Activated gamma-delta T cell treated with Interleukin-2 at 50 U/mL for 16 hours (primary cell): ENCODE measurements around the gene LRIT2.
A peak's percentile ranks its signal among the peaks of the same experiment; 100 is the strongest.

Source experiments
- DNase-seq: peaks from one replicate; pipeline ENCODE4 v3.0.0-alpha.2; 2020

LRIT2 gene

DNA sequence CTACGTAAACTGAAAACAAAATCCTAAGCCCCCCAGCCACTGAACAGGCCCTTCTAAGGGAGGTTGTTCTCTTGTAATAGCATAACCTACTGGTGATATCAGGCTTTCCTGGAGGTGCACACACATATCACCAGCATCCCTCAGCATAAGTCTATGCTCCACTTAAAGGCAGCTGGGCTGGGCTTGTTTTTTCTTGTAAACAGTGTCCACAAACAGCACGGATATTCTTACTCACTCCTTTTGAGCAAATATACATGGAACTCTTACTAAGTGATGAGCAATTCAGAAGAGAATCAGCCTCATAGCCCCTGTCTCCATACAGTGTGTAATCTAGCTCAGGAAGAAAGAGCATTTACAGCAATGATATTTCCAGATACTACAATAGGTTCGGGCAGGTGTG lies 13.6 kb upstream of the LRIT2 start:
- DNase-seq = no peak

GRCh38 chr10:84237199-84238051 lies 12.1 kb upstream of the LRIT2 start:
- no peak for DNase-seq

DNA sequence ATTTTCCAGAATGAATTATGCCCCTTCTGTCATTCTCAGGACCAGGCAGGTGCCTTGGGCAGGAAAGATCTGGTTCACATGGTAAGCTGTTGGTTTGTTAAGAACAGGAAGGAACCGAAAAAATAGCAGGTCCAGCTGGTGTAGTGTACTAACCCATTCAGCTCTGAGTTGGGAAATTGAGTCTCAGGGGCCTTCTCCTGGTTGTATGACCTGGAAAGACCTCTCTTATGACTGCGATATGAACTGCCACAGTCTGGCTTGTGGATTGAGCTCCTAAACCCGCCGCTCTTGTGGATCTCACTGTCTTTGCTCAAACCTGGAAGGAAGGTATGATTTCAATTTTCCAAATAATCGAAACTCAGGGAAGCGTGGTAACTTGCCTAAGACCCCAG lies 11.5 kb upstream of the LRIT2 start:
- no peak for DNase-seq

GRCh38 chr10:84235096-84235495 lies 9.8 kb upstream of the LRIT2 start:
- DNase-seq = no peak

GRCh38 chr10:84234479-84234878 lies 9.1 kb upstream of the LRIT2 start:
- DNase-seq = no peak

DNA sequence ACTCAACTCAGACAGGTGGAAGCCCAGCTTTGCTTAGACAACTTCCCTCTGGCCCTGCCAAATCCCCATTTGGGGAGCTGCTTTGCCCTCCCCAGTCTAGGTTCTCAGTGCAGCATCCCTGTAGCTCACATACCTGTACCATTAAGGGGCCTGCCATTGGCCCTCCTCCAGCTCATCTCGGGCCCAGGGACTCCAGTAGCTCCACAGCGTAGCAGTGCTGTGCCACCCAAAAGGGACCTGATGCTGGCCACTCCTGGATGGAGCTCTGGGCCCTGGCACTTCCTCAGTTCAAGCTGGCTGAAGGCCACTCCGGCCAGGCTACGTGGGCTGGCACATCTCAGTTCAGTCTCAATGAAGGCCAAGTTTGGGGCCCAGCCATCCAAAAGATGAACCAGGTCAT lies 8.6 kb upstream of the LRIT2 start:
- no peak for DNase-seq

GRCh38 chr10:84232376-84232775 lies 7.0 kb upstream of the LRIT2 start:
- no peak for DNase-seq

DNA sequence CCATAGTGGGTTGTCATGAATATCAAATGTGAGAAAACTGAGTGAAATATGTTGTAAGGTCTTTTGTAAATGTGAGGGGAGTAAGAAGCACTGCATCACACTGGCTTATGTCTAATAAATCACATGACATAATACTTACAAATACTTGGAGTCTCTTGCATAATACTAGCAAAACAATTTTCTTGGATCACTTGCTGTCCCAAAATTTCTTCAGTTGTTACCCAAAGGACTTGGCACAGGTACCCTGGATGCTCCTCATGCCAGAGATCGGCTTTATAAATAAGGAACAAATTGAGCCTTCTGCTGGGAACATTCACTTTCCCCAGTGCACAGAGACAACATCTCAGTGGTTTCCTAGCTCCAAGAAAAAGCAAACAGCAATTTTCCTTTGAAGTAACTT lies 5.0 kb upstream of the LRIT2 start:
- DNase-seq = no peak

DNA sequence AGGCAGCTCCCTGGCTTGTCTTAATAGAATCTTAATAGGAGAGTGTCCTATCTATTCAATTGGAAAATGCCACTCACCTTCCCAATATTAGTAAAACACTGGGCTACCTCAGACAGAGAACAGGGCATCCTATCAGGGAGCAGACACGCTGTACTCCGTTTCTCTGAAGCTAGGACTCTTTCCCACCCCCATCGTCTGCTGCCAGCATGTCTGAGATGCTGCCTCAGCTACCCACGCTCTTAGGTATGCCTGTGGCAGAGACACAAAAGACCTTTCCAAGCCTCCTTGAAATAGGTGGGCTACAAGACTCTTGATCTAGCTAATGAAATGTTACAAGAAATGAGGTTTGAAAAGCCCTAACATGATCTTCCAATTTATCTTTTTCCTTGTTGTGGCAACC lies 2.5 kb upstream of the LRIT2 start:
- DNase-seq = no peak

DNA sequence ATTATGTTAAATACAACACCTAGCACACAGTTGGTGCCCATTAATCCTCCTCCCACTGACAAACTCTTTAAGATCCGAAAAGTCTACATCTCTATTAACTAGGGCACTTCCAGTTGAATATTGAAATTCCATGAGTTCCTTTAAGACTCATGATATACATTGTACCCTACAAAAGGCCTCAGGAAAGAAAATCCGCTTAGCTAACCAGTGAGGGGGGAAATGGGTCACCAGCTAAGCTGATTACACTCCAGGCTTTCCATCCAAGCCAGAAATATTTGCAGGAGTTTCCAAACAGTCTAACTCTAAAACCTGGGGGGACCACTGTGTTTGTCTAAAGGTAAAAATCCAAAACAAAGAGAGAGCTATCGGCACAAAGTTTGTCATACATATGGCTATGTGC lies 1.3 kb upstream of the LRIT2 start:
- DNase-seq = no peak

- no peak for DNase-seq
Measured at GRCh38 chr10:84224411-84225028, 824 bp downstream of the LRIT2 start.

DNA sequence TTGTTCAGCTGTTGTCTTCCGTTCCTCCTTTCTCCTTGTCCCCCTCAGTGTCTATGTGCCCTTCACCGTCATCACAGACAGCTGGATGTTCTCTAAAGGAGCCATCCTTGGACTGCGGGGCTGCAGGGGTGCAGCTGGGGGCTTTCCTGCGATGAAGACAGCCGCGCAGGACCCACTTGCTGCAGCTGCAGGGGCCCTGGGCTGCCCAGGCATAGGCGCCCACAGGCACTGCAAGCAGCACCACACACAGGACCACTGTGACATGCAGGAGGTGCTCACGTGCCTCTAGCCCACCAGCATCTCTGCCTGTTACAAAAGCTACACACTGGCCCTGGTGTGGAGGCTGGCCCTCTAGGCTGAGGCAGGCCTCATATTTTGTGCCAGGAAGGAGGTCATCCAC lies 3.4 kb downstream of the LRIT2 start:
- no peak for DNase-seq

DNA sequence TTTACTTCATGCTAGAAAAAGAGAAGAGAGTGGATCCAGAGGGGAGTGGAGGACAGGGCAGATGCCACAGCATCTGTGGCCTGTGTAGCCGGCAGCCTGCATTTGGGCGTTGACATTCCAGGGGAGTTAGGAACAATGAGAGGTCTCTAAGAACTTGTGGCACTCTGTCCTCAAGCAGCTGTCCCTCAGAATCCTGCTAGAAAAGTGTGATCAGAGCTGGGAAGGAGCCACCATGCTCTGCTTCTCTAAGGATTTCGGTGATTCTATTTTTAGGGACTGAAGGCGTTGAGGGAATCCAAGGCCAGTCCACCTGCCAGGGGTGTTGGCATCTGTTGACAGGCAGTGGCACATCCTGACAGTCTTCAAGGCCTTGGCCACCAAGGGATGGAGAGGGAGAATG lies 7.6 kb downstream of the LRIT2 start:
- no peak for DNase-seq

GRCh38 chr10:84216834-84217233 lies 8.5 kb downstream of the LRIT2 start:
- DNase-seq = no peak

DNA sequence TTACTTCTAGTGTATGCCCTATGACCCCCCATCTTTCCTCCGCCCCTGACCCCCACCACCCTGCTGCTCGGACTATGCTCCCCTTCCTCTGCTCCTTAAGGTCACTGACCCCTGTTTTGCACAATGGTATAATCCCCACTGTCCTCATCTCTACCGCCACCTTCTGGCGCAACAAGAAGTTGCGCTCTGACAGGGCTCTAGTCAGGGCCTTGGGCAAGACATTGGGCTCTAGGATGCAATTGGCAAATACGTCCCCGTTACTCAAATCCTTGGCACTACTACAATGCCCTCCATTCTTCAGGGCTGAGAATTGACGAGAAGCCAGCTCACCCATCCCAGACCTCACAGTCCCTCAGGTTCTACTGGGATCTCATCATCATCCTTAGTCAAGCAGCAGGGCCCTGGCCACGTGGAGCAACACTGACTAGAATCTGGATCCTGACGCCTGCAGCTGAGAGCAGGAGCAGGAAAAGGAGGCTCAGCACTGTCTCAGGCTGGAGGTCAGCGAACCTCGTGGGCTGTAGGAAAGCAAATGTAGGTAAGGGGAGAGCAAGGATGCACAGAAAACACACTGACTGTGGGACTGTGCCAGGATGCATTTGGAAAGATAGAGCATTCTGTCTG lies 10.6 kb downstream of the LRIT2 start:
- peak; percentile 24 for DNase-seq

GRCh38 chr10:84214046-84214572 lies 11.2 kb downstream of the LRIT2 start:
- DNase-seq = no peak

DNA sequence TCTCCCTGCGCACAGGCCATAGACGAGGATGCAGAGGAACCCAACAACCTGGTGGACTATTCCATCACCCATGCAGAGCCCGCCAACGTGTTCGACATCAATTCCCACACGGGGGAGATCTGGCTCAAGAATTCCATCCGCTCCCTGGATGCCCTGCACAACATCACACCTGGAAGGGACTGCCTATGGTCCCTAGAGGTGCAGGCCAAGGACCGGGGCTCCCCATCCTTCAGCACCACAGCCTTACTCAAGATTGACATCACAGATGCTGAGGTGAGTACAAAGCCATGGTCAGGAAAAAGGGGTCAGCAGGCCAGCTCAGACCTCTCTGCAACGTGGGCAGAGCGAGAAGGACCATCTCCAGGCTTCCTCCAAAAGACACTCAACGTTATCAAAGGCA lies 12.3 kb downstream of the LRIT2 start:
- DNase-seq = no peak

DNA sequence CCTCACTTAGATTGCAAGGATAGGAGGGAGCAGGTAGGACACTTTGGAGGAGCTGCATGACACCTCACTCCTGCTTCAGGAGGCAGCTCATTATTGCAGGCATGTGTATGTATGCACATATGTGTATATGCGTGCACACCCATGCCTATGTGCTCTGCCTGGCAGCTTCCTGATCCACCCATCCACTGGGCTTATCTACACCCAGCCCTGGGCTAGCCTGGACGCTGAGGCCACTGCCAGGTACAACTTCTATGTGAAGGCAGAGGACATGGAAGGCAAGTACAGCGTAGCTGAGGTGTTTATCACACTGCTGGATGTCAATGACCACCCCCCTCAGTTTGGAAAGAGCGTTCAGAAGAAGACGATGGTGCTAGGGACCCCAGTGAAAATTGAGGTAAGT lies 13.3 kb downstream of the LRIT2 start:
- DNase-seq = no peak

GRCh38 chr10:84211566-84211965 lies 13.8 kb downstream of the LRIT2 start:
- no peak for DNase-seq

- DNase-seq = no peak
Measured at GRCh38 chr10:84208023-84208422, 17.3 kb downstream of the LRIT2 start.

- DNase-seq = no peak
Measured at GRCh38 chr10:84205853-84206525, 19.4 kb downstream of the LRIT2 start.

DNA sequence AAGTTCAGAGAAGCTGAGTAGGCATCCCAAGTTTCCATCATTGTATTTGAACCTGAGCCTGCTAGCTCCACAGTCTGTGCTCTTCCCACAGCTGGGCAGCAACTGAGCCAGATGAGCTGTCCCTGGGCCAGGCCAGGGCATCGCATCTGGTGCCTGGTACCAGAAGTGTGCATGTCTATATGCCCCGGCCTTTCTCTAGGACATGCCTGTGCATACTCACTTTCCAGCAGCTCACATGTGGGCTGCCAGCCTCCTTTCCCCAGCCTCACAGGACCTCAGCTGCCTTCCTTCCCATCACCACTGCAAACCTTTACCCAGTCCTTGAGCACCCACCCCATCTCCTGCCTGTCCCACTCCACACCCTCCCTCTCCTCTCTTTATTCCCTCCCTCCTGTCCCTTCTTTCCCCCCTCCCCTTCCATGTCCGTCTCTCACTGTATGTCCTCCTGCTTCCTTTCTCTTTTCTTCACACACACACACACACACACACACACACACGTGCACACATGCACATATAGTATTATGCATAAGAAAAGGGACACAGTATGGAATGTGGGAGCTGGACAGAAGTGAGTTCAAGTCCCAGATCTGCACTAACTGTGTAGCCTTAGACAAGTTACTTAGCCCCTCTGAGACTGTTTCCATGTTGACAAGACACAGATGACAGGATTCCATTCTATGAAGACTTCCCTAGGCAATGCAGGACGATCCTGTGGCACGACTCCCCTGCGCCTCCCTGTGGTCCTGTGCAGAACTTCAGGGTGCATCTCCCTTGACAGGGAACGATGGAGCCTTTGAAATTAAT lies 20.1 kb downstream of the LRIT2 start:
- peak; percentile 79 for DNase-seq

DNA sequence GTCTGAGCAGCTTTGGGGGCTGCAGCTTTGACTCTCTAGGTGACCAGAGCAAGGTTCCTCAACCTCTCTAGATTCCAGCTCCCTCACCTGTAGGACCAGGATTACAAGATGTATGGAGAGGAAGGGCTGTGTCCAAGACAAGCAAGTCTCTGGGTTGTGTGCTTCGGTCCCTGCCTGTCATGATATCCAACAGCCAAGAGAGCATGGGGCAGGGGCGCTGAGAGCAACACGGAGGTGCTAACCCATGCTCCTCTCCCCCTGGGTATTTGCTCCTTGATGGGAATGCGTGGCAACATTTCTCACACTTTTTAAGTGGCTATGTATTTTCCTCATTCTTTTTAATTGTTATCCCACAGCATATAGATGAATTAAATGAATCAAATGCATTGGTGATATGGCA lies 20.7 kb downstream of the LRIT2 start:
- DNase-seq = no peak
